GF-D8 (cell line): ENCODE measurements around the gene ZNF668.
"Not testable (repeated sequence)": the region's sequence is repeated elsewhere in the genome, so short reads cannot be mapped to it uniquely, and the experiment has no call there.

Source experiments
- DNase-seq: peaks from one replicate; lab custom pipeline; 2025; lab: John Stamatoyannopoulos, UW

ZNF668 gene

DNA sequence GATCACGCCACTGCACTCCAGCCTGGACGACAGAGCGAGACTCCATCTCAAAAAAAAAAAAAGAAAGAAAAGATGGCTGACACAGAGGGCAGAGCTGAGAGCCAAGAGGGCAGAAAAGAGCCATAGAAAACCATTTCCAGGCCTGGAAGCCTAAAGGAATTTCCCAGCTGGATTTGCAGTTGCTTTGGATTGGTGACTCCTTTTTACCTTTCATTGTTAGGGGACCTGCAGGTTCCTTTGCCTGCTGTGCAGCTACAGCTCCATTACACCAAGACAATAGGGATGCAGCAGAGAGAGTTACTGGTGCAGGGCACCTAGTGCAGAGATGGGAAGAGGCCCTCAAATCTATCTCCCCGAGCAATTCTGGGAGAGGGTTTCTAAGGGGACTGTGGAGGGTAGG is 18.4 kb downstream of the ZNF668 start:
- no peak for DNase-seq

DNA sequence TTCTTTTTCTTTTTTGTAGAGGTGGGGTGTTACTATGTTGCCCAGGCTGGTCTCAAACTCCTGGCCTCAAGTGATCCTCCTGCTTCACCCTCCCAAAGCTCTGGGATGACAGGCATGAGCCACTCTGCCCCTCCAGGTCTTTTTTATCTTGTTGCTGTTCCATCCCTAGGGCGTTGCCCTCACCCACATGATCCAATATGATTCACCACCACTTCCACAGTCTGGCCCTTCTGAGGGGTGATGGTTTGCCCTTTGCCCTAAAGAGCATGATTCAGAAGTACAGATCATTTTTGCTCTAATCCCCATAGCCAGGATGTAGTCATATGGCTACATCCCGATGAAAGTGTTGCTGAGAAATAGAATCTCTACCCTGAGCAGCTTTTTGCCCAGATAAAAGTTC is 21.9 kb downstream of the ZNF668 start:
- no peak for DNase-seq

DNA sequence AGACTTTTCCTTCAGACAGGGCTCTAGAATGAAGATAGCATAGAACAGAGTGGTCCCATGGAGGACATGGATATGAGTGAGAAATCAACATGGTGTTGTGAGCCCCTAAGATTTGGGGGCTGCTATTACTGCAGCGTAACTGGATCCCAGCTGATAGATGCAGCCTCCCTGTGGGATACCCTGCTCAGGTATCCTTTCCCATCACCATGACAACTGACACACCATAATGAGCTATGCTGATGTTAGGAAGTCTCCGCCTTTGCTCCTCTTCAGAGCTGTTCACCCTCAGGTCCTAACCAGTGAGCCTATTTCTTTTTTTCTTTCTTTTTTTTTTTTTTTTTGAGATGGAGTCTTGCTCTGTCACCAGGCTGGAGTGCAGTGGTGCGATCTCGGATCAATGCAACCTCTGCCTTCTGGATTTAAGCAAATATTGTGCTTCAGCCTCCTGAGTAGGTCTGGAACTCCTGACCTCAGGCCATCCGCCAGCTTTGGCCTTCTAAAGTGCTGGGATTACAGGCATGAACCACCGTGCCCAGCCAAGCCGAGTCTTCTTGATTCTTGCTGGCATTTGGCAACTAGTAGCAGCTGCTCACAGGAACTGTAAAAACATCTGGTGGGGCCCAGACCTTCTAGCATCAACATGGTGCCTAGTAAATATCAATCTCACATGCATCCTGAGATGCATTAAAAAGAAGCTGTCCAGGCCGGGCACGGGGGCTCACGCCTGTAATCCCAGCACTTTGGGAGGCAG is 23.6 kb downstream of the ZNF668 start:
- no peak for DNase-seq

DNA sequence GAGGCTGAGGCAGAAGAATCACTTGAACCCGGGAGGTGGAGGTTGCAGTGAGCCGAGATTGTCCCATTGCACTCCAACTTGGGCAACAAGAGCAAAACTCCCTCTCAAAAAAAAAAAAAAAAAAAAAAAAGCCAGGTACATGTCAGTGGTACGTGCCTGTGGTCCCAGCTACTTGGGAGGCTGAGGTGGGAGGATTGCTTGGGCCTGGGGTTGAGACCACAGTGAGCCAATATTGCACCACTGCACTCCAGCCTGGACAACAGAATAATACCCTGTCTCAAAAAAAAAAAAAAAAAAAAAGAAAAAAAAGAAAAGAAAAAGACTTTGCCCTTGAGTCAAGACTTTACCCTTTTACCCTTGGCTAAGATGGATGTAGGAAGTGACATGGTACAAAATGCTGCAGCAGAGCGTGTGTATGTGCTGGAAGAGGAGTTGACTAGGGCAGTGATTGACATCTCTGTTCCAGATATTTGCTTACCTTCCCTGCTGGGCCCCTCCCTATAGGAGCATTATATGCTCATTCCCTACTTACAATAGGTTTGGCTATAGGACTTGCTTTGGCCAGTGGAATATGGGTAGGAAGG is 30.1 kb downstream of the ZNF668 start:
- no peak for DNase-seq

DNA sequence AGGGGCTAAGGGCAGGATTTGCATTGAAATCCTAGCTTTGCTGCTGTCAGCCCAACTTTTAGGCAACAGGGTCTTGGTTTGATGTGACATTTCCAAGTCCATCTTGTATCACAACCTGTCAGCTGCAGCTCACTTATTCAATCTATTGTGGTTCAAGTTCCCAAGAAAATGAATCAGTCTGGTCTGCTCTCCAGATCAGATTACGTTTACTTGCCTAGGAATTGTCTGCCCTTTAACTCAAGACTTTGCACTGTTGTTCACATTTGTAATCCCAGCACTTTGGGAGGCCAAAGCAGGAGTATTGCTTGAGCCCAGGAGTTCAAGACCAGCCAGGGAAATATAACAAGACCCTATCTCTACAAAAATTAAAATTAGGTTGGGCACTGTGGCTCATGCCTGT is 30.7 kb downstream of the ZNF668 start:
- no peak for DNase-seq

DNA sequence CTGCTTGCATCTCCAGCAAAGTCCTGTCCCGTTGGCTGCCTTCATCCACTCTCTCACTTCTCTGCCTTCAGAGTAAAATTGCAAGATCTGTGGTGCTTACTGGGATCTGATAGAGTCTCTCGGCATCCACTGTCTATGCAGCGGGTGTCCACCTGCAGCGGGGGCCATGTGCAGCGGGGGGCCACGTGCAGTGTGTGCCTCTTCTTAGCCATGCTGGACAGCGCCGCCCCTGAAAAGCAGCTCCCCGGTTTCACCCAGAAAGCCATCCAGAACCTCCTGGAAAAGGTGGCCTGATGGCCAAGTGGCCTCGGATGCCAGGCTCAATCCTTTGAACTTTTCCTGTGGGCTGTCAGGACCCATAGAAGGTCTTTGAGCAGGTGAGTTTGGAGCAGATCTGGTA is 31.2 kb downstream of the ZNF668 start:
- no peak for DNase-seq

DNA sequence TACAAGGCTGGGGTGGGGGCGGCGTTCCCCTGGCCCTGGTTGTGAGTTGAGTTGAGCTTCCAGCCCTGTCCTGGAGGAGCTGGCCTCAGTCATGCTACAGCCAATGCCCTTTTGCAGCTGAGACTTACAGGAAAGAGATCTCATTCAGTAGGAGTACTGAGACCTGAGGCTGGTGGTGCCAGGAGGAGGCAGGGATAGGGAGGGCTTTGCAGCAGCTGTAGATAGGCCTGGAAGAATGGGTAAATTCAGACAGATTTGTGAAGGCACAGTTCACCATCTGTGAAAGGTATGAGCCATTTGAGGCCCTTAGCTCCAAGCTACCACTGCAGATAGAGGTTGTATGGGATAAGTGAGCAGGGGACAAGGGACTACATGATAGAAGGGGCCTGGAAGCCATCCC is 35.0 kb downstream of the ZNF668 start:
- no peak for DNase-seq

DNA sequence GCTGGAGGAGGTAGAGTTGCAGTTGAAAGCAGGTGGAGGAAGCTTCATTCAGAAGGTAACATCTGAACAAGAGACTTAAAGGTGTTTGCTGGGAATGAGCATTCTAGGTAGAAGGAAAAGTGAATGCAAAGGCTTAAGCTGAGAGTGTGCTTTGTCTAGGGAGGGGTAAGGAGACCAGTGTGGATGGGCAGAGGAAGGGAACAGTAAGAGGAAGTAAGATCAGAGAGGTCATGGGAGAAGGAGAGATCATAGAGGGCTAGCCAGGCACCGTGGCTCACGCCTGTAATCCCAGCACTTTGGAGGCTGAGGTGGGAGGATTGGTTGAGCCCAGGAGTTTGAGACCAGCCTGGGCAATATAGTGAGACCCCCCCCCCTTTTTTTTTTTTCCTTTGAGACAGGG is 37.3 kb downstream of the ZNF668 start:
- no peak for DNase-seq

DNA sequence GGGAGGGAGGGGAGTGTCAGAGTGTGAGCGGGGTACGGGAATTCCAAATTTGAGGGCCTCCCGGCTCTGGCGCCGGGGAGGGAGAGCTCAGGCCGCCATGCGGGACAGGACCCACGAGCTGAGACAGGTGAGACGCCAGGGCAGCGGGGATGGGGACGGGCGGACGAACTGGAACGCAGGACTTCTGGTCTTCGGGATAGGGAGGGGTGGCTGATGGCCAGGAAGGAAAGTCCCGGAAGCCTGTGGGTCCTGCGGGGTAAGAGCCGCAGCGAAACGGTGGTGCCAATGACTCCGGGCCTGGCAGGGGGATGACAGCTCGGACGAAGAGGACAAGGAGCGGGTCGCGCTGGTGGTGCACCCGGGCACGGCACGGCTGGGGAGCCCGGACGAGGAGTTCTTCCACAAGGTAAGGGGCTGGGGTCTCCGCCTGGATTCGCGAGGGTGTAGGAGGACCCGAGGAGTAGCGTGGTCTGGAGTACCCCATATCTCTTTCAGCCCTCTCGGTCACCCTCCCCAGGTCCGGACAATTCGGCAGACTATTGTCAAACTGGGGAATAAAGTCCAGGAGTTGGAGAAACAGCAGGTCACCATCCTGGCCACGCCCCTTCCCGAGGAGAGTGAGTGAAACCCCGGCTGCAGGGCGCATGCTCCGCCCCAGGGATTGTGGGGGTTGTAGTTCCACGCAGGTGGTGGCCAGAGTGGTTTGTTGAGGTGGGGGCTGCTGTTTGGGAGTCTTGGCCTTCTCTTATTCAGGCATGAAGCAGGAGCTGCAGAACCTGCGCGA is 40.1 kb downstream of the ZNF668 start:
- DNase-seq, result peak; percentile 55

DNA sequence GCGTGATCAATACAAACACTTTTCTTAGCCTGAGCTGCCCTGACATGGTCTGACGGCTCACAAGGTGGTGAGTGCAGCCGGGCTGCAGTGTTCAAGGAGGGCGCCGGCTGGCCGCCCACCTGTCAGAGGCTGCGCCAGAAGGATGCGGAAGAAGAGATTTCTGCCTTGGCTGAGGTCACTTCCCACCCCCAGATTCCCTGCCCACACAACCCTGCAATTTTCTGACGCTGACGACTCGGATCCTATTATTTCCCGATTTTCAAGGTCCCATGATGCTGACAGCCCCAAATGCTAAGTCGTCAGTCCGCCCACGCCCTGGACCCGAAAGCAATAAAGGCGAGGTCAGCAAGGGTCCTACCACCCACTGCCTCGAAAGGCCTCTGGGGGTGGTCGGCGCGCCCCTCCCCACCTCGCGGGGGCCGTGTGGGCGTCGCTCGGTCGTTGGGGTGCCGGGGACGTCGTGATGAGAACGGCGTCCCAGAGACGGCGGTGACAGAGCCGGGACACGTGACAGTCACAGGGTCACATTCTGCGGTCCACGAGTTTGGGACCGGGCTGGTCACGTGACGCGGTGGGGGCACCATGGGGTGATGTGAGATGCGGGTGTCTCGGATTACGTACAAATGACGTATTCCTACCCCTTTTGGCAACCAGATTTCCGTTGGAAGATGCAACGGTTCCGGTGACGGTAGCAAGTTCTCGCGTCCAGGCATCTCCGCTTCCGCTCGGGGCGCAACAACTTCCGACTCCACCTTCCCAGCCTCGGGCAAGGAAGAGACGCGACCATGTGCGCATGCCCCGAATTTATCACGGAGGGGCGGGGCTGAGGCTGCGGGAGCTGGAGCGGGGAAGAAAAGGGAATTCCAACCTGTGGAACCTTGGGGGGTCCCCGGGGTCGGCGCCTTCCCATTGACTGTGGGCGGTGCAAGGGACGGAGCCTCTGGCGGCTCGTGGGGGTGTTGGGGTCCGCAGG is 41.0 kb downstream of the ZNF668 start, which contains the start of gene STX4:
Gene STX4, plus strand, starts transcription at position 823 of the 973 bp plus-strand sequence. CDS start 248 bp downstream, outside the sequence.
- peak; percentile 95 for DNase-seq

DNA sequence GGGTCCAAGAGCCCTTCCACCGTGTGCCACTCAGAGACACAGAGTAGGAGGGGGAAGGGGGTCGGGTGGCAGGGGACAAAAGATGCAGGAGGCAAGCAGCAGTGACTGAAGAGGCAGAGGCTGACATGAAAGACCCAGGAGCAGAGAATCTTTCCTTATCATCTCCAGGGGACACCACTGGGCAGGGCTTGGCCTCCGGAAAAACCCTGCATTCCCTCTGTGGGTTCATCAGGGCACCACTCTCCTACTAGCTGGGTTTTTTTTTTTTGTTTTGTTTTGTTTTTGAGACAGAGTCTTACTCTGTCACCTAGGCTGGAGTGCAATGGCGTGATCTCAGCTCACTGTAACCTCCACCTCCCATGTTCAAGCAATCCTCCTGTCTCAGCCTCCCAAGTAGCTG is 42.8 kb downstream of the ZNF668 start:
- no peak for DNase-seq

DNA sequence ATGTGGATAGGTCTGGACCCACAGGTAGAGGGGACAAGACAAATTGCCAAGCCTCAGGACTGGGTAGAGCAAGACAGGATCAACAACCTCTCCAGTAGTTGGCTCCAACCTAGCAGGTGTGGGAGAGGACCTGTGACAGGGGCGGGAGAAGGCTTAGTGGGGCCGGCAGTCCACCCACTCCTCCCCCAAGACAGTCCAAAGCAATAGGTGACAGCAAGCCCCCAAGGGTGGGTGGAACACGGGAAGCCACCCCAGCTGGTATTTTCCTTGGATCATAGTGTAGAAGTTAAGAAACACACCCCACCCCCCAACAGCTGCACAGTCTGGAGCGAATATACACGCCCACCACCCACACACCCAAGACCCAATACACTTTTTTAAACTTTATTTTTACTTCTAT is 44.8 kb downstream of the ZNF668 start:
- no peak for DNase-seq

DNA sequence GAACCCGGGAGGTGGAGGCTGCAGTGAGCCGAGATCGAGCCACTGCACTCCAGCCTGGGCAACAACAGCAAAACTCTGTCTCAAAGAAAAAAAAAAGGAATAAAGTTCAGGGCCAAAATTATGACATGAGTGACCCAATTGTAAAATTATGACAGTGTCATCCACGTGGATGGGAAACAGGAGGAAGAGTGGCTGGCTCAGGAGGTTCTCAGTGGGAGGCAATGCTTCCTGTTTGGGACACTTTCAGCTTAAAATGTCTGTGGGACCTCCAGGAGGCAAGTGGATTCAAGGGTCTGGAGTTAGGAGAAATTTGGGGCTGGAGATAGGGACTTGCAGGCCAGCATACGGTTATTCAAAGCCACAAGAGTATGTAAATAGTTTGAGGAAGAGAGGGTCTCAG is 48.7 kb downstream of the ZNF668 start:
- no peak for DNase-seq

DNA sequence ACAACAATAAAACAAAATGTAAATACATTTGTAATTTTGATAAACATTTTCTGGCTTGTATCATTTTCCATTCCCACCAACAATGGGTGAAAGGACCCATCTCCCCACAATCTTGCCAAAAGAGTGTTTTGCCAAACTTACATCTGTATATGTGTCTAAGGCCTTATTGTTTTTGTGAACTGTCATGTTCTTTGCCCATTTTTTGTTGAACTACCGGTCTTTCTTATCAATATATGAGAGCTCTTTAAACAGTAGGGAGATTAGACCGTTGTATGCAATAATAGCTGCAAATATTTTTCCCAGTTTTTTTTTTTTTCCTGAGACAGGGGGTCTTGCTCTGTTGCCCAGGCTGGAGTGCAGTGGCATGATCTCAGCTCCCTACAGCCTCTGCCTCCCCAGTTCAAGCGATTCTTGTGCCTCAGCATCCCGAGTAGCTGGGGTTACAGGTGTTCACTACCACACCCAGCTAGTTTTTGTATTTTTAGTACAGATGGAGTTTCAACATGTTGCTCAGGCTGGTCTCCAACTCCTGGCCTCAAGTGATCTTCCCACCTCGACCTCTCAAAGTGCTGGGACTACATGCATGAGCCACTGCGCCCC is 50.3 kb downstream of the ZNF668 start:
- no peak for DNase-seq

DNA sequence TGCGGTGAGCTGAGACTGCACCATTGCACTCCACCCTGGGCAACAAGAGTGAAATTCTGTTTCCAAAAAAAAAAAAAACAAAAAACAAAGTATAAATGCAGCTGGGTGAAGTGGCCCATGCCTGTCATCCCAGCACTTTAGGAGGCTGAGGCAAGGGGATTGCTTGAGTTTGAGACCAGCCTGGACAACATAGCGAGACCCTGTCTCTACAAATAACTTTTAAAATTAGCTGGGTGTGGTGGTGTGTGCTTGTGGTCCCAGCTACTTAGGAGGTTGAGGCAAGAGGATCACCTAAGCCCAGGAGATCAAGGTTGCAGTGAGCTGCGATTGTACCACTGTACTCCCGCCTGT is 50.8 kb downstream of the ZNF668 start:
- DNase-seq, result no peak

DNA sequence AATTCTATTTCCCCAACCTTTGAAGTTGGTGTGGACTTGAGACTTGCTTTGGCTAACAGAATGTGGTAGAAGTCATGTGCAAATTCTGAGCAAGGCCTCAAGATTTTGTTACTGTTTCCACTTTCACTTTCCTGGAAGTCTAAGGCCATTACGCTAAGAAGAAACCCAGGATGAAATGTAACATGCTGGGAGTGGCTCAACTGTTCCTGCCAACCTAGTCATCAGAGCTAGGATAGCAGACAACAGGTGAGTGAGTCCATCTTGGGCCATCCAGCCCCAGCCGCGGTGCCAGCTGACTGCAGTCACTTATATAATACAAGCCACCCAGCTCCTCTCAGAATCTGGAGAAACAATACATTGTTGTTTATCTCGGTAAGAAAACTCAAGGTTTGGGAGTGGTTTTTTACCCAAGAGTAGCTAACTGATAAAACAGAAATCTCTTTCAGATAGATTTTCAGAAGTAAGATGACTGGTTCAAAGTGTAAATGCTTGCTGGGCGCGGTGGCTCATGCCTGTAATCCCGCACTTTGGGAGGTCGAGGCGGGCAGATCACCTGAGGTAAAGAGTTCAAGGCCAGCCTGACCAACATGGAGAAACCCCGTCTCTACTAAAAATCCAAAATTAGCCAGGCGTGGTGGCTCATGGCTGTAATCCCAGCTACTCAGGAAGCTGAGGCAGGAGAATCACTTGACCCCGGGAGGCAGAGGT is 51.3 kb downstream of the ZNF668 start:
- DNase-seq, result no peak

DNA sequence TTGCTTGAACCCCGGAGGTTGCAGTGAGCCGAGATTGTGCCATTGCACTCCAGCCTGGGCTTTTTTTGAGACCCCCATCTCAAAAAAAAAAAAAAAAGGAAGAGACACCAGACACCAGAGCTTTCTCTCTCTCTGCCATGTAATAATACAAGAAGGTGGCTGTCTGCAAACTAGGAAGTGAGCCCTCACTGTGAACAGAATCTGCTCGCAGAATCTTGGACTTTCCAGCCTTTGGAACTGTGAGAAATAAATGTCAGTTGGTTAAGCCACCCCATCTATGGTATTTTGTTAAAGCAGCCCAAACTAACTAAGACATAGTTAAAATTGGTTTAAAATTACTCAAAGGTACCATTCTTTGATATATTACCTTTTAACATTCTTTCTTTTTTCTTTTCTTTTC is 53.5 kb downstream of the ZNF668 start:
- no peak for DNase-seq

DNA sequence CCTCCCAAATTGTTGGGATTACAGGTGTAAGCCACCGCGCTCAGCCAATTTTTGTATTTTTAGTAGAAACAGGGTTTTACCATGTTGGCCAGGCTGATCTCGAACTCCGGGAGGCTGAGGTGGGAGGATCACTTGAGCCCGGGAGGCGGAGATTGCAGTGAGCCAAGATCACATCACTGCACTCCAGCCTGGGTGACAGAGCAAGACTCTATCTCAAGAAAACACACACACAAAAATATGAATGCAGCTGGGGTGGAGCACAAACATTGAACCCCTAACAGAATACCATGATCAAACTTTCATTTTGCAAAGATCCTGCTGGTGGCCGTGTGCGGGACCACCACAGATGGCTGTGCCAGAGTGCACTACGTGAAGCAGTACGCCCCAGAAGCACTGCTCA is 56.3 kb downstream of the ZNF668 start:
- not testable (repeated sequence) for DNase-seq

DNA sequence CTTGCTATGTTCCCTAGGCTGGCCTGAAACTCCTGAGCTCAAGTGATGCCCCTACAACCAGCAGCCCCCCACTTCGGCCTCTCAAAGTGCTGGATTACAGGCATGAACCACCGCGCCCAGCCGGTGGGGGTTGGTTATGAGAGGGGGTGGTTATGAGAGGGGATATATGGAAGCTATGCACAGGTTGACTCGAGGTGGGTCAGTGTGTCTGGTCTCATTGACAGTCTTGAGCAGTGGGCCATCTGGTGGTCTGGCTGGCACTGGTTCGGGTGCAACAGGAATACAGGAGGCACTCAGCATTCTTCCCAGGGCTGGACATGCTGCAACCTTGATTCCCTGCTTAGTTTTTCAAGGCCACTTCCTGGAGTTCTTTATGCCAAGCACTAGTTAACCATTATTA is 58.0 kb downstream of the ZNF668 start:
- no peak for DNase-seq

DNA sequence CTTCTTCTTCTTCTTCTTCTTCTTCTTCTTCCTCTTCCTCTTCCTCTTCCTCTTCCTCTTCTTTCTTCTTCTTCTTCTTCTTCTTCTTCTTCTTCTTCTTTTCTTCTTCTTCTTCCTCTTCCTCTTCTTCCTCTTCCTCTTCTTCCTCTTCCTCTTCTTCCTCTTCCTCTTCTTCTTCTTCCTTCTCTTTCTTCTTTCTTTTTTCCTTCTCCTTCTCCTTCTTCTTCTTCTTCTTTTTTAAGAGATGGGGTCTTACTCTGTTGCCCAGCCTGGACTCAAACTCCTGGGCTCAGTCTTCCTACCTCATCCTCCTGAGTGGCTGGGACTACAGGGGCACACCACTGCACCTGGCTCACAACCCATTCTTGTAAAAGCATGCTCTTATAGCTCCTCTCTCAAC is 60.7 kb downstream of the ZNF668 start:
- not testable (repeated sequence) for DNase-seq

DNA sequence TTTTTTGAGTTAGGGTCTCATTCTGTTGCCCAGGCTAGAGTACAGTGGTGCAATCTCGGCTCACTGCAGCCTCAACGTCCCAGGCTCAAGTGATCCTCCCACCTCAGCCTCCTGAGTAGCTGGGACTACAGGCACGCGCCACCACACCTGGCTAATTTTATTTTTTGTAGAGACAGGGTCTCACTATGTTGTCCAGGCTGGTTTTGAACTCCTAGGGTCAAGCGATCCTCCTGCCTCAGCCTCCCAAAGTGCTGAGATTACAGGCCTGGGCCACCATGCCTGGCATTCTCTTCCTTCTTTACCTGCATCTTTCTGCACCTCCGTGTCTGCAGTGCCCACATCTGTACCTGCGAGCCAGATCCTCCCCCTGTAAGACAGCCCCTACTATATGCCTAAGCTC is 62.2 kb downstream of the ZNF668 start:
- not testable (repeated sequence) for DNase-seq
